Mesothelial cell of epicardium (in vitro differentiated cells): Measurements from ENCODE around the gene RANBP1. TPM values are rescaled to one million over a fixed set of nuclear protein-coding genes. Genes with fewer than 3 reads are reported as not detected.

ENCODE experiments used
- DNase-seq, 2 experiments: peaks; one replicate each; pipeline ENCODE4 v3.0.0; 2021; ENCODE audit warnings: low spot score in 2 of 2; ENCODE audit not compliant: unreplicated experiment in 2 of 2
- H3K27ac Mint-ChIP-seq: 2 replicates; pipeline ENCODE4 v1.8.0; 2021; ENCODE audit warnings: mixed read lengths
- H3K27me3 Mint-ChIP-seq: 2 replicates; pipeline ENCODE4 v1.8.0; 2021; ENCODE audit warnings: low read depth, mixed read lengths
- H3K36me3 Mint-ChIP-seq: 2 replicates; pipeline ENCODE4 v1.8.0; 2021; ENCODE audit warnings: mixed read lengths
- H3K4me1 Mint-ChIP-seq: 2 replicates; pipeline ENCODE4 v1.8.0; 2021; ENCODE audit warnings: mixed read lengths
- H3K4me3 Mint-ChIP-seq: 2 replicates; pipeline ENCODE4 v1.8.0; 2021; ENCODE audit warnings: mild to moderate bottlenecking, moderate library complexity, mixed read lengths
- H3K9me3 Mint-ChIP-seq: 2 replicates; pipeline ENCODE4 v1.8.0; 2021; ENCODE audit warnings: mixed read lengths
- total RNA-seq: library from RNA; stranded (reverse); gene quantifications from 3 replicates; pipeline ENCODE4 v1.2.1, GENCODE V29; 2021
- TF ChIP-seq, protein P1 (sequence below): fragments of 200-600 bp; sonication (generic); IDR thresholded peaks from one replicate; pipeline ENCODE4 v1.5.0; 2021; ENCODE audit warnings: antibody characterized with exemption; ENCODE audit not compliant: unreplicated experiment

The RANBP1 gene
- total RNA-seq, 1 donor from 2014 or later, result 154 TPM

DNA sequence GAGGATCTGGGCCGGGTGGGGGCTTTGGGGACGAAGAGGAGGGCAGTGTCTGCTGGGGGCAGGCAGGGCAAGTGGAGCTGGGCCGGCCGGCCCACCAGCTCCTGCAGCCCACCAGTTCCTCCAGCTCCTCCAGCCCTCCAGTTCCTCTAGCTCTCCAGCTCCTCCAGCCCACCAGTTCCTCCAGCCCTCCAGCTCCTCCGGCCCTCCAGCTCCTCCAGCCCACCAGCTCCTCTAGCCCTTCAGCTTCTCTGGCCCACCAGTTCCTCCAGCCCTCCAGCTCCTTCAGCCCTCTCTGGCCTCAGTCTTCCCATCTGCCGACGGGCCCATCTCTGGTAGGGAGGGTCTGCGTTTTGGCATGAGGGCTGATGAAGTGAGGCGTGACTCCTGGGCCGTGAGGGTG is 44.1 kb downstream of the RANBP1 start:
- Mint-ChIP-seq H3K4me1 (peaks cover 3% of the 10 kb centered on the region), H3K9me3 (no peaks in the 10 kb centered on the region), H3K27me3 (peaks cover 8% of the 10 kb centered on the region), H3K4me3 (no peak overlapping the region), H3K27ac (no peak overlapping the region), H3K36me3 (no peaks in the 10 kb centered on the region)
- no peak for DNase-seq
- TF ChIP-seq, protein P1, sequence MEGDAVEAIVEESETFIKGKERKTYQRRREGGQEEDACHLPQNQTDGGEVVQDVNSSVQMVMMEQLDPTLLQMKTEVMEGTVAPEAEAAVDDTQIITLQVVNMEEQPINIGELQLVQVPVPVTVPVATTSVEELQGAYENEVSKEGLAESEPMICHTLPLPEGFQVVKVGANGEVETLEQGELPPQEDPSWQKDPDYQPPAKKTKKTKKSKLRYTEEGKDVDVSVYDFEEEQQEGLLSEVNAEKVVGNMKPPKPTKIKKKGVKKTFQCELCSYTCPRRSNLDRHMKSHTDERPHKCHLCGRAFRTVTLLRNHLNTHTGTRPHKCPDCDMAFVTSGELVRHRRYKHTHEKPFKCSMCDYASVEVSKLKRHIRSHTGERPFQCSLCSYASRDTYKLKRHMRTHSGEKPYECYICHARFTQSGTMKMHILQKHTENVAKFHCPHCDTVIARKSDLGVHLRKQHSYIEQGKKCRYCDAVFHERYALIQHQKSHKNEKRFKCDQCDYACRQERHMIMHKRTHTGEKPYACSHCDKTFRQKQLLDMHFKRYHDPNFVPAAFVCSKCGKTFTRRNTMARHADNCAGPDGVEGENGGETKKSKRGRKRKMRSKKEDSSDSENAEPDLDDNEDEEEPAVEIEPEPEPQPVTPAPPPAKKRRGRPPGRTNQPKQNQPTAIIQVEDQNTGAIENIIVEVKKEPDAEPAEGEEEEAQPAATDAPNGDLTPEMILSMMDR, result no peak

GRCh38 chr22:20164863-20165262 is 49.0 kb downstream of the RANBP1 start:
- DNase-seq, result no peak
- Mint-ChIP-seq H3K27ac (no peak overlapping the region), H3K4me3 (no peak overlapping the region), H3K36me3 (no peaks in the 10 kb centered on the region), H3K9me3 (no peaks in the 10 kb centered on the region), H3K4me1 (no peaks in the 10 kb centered on the region), H3K27me3 (no peaks in the 10 kb centered on the region)
- TF ChIP-seq, protein P1, result no peak

GRCh38 chr22:20165421-20165820 is 49.5 kb downstream of the RANBP1 start:
- TF ChIP-seq, protein P1, result no peak
- H3K36me3 Mint-ChIP-seq, result no peaks in the 10 kb centered on the region
- H3K4me1 Mint-ChIP-seq, result no peaks in the 10 kb centered on the region
- H3K4me3 Mint-ChIP-seq, result no peak overlapping the region
- DNase-seq, result no peak
- no peaks in the 10 kb centered on the region for H3K9me3 Mint-ChIP-seq
- no peaks in the 10 kb centered on the region for H3K27me3 Mint-ChIP-seq
- no peak overlapping the region for H3K27ac Mint-ChIP-seq

GRCh38 chr22:20165913-20166312 is 50.0 kb downstream of the RANBP1 start:
- no peak overlapping the region for H3K27ac Mint-ChIP-seq
- DNase-seq, result no peak
- H3K4me1 Mint-ChIP-seq, result no peaks in the 10 kb centered on the region
- no peaks in the 10 kb centered on the region for H3K9me3 Mint-ChIP-seq
- no peaks in the 10 kb centered on the region for H3K27me3 Mint-ChIP-seq
- TF ChIP-seq, protein P1, result no peak
- H3K36me3 Mint-ChIP-seq, result no peaks in the 10 kb centered on the region
- no peak overlapping the region for H3K4me3 Mint-ChIP-seq

- Mint-ChIP-seq H3K4me1 (no peaks in the 10 kb centered on the region), H3K4me3 (no peak overlapping the region), H3K27me3 (no peaks in the 10 kb centered on the region), H3K9me3 (no peaks in the 10 kb centered on the region), H3K27ac (no peak overlapping the region), H3K36me3 (no peaks in the 10 kb centered on the region)
- TF ChIP-seq, protein P1, result no peak
- DNase-seq, result no peak
Observed at GRCh38 chr22:20166703-20167102, 50.8 kb downstream of the RANBP1 start.
